Stimulated activated naive CD8-positive, alpha-beta T cell treated with anti-CD3 and anti-CD28 coated beads, Interleukin-15, Interleukin-2, amounts not matched to agents 100 U/mL and 50 U/mL, for 24 hours (primary cell): ENCODE data around the gene MIPEP.

Experiments
- ATAC-seq: fragments of 150-1000 bp; cut with Tn5 transposase; one replicate; pipeline ENCODE4 v1.10.0; 2021
- DNase-seq: peaks from one replicate; pipeline ENCODE4 v3.0.0; 2021

MIPEP gene

DNA sequence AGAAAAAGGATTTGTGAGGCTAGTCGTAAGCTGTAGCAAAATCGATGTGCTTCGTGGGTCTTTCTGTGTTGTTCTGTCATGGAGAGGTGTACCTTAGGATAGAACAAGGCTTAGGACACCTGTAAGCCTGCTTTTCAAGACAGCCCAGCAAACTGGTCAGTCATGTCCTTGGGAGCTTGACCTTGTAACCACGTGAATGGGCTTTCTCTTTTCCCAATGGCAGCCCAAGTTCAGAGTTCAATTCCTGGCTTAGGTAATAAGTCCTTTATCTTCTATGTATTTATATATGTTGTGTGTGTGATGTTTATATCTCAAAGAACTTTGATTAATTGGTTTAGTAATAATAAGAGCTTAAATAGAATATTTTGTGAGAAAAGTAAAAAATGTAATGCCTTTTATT lies 206.1 kb downstream of the MIPEP start:
- ATAC-seq (no peak), DNase-seq (no peak)

DNA sequence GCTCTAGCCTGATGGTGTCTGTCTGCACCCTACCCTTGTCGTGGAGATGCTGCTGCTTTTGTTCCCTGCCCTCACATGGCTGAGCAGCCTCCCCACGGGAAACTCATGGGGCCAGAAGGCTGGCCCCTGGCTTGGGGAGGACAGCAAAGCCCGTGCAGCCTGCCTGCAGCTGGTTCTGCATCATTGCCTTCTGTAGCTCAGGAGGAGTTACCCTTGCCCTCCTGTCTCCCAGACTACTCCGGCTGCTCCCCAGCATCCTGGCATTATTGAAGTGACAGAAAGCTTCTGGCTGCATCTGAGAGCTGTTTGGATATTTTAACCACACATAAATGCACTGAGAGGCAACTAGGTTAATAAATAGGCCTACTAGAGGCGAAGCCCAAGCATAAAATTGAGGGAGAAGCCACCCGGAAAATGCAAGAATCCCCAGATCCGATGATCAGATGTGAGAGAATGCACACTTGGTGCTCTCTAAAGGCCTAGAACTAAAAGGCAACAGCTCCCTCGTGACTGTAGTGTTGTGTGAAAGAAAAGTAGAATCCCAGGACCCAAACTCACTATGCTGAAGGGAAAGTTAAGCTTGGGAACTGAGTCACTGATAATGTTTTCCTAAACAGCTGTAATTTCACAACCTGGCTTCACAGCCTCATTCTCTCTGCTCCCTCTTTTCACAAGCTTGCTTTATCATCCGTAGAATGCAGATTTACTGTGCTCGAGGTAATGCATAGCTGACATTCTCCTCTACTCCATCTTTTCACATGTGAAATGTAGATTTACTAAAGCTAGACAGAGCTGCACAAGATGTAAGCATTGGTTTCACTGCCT lies 208.1 kb downstream of the MIPEP start:
- ATAC-seq (no peak), DNase-seq (no peak)
